SK-N-SH treated with all-trans-retinoic acid at 6 μM for 48 hours (cell line): Measurements from ENCODE around the gene PIH1D1.

ENCODE experiments used
- ARNTL ChIP-seq: fragments of 450-650 bp; formaldehyde crosslinking; IDR thresholded peaks from 2 replicates; pipeline ENCODE4 v1.5.0; 2020; ENCODE audit warnings: low read depth, mild to moderate bottlenecking, moderate library complexity, borderline replicate concordance
- BACH2 ChIP-seq: fragments of 250-450 bp; sonication (Bioruptor Pico); IDR thresholded peaks from 2 replicates; pipeline ENCODE4 v1.9.0; 2021; ENCODE audit warnings: mild to moderate bottlenecking, borderline replicate concordance
- CSDC2 ChIP-seq: fragments of 250-450 bp; sonication (Bioruptor Pico); IDR thresholded peaks from 2 replicates; pipeline ENCODE4 v1.5.0; 2020; ENCODE audit warnings: mild to moderate bottlenecking, moderate library complexity
- OSR1 ChIP-seq: fragments of 250-450 bp; sonication (Bioruptor Pico); IDR thresholded peaks from 2 replicates; pipeline ENCODE4 v1.8.0; 2022; ENCODE audit warnings: moderate library complexity, mild to moderate bottlenecking, inconsistent platforms
- PPARA ChIP-seq: fragments of 250-450 bp; sonication (Bioruptor Pico); IDR thresholded peaks from 2 replicates; pipeline ENCODE4 v1.5.0; 2020; ENCODE audit warnings: mild to moderate bottlenecking, borderline replicate concordance
- RARB ChIP-seq: fragments of 250-450 bp; sonication (Bioruptor Pico); IDR thresholded peaks from 2 replicates; pipeline ENCODE4 v1.8.0; 2021; ENCODE audit warnings: mild to moderate bottlenecking, moderate library complexity
- SNAI2 ChIP-seq: fragments of 250-450 bp; sonication (Bioruptor Pico); IDR thresholded peaks from 2 replicates; pipeline ENCODE4 v1.5.0; 2020; ENCODE audit warnings: mild to moderate bottlenecking, moderate library complexity

DNA sequence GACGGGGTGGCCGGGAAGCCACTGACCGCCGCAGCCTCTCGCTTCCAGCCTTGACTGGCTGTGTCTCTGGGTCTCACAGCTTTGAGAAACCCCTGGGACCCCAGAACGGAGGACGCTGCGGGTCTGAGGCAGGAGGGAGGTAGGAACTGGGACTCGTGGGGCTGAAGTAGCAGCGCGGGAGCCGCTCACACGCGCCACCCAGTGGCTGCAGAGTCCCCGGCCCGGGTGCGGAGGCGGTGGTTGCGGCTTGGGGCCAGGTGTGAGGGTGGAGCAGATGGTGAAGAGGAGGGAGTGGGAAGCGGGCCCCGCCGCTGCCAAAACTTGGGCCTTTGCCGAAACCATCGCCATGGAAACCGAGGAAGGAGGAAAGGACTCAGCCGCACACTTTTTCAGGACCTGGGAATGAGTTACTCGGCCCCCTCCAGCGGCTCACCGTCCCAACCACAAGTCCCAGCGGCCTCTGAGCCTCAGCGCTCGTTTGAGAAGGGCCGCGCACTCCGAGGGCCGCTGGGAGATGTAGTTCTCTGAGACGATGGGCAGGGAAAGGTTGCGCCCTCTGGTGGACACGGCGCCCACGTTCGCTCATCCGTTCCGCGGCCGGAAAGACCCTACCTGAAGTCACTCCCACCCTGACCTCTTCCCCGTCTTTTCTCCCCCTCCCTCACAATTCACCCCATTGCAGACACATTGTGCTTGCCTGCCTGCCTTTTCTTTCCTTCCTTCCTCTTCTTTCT lies 8.1 kb downstream of the PIH1D1 start:
- TF ChIP-seq RARB (CRISPR knock-in tag) (no peak), CSDC2 (CRISPR knock-in tag) (no peak), BACH2 (CRISPR knock-in tag) (no peak), ARNTL (no peak), SNAI2 (no peak), PPARA (CRISPR knock-in tag) (no peak), OSR1 (CRISPR knock-in tag) (no peak)
